K562 (cell line): ENCODE data around the gene ZNF106. TPM values are rescaled to one million over a fixed set of nuclear protein-coding genes. Genes with fewer than 3 reads are reported as not detected.

Source experiments
- ATAC-seq: fragments of 200-7000 bp; cut with Tn5 transposase; 3 replicates; pipeline ENCODE4 v1.9.1; 2020; ENCODE audit warnings: moderate library complexity
- BruUV-seq: library from RNA; stranded (reverse); fragments of 400-500 nt; replicated peaks from 2 replicates; lab custom pipeline; 2021; lab: Mats Ljungman, UMichigan
- CTCF ChIA-PET: fragments of 300-600 bp; formaldehyde crosslinking; extraction: SDS; loops from one replicate; lab custom pipeline; 2021; ENCODE audit warnings: low intra/inter-chr PET ratio; lab: Yijun Ruan, JAX
- POLR2A ChIA-PET: fragments of 300-600, 350-650 bp; sonication (Branson Sonifier 250); formaldehyde crosslinking; extraction: SDS; loops from one replicate; lab custom pipeline; 2021; ENCODE audit warnings: antibody characterized with exemption, inconsistent platforms; lab: Yijun Ruan, JAX
- DNase-seq, 4 experiments: peaks; one replicate each; pipeline versions ENCODE4 v3.0.0 to v3.0.0-alpha.2; 2011 to 2018; ENCODE audit warnings: low spot score in 3 of 4, mixed read lengths in 3 of 4; ENCODE audit errors: extremely low read depth in 1 of 4
- FAIRE-seq: peaks from 2 replicates; lab custom pipeline; 2011; peaks lifted over from hg19 to GRCh38; lab: Jason Lieb, UNC
- H2AFZ ChIP-seq: 2 replicates; pipeline ENCODE4 v1.6.0; 2011; ENCODE audit warnings: low read depth, low read length, control low read depth, inconsistent platforms
- H3K27ac ChIP-seq: fragments of 200-600 bp; 3 replicates; pipeline ENCODE4 v1.8.0; 2011; ENCODE audit warnings: low read depth, mild to moderate bottlenecking, control low read depth, inconsistent platforms, low read length, moderate library complexity, mixed read lengths; ENCODE audit errors: extremely low read depth
- H3K27me3 ChIP-seq, 2 experiments: fragments of 300-600 bp in 1 of 2; 2 replicates in 1 of 2; 3 replicates in 1 of 2; pipeline versions ENCODE4 v1.6.0 to v1.8.0; 2011; ENCODE audit warnings: inconsistent platforms in 2 of 2, low read length in 2 of 2, mild to moderate bottlenecking in 1 of 2, mixed read lengths in 1 of 2, moderate library complexity in 1 of 2; ENCODE audit not compliant: control insufficient read depth in 2 of 2, insufficient read depth in 2 of 2
- H3K36me3 ChIP-seq: fragments of 300-600 bp; 3 replicates; pipeline ENCODE4 v1.8.0; 2011; ENCODE audit warnings: mild to moderate bottlenecking, low read length, inconsistent platforms; ENCODE audit not compliant: control insufficient read depth, insufficient read depth
- H3K4me1 ChIP-seq, 2 experiments: fragments of 200-600 bp in 1 of 2; replicated peaks in 1 of 2; 2 replicates in 1 of 2; 3 replicates in 1 of 2; pipeline versions ENCODE4 v1.5.1 to v1.8.0; 2011; ENCODE audit warnings: inconsistent platforms in 2 of 2, low read length in 2 of 2, mild to moderate bottlenecking in 1 of 2, mixed read lengths in 1 of 2, moderate library complexity in 1 of 2; ENCODE audit not compliant: control insufficient read depth in 2 of 2, insufficient read depth in 2 of 2
- H3K4me2 ChIP-seq: 2 replicates; pipeline ENCODE4 v1.6.1; 2011; ENCODE audit warnings: low read length, control low read depth, inconsistent platforms, mixed read lengths; ENCODE audit not compliant: insufficient read depth
- H3K4me3 ChIP-seq: fragments of 200-600 bp; sonication (generic), shearing (Covaris generic); 2 replicates; pipeline ENCODE4 v1.5.1; 2016; ENCODE audit warnings: control low read depth, inconsistent platforms
- H3K79me2 ChIP-seq: fragments of 200-600 bp; 3 replicates; pipeline ENCODE4 v1.8.0; 2011; ENCODE audit warnings: low read length, inconsistent platforms; ENCODE audit not compliant: control insufficient read depth, insufficient read depth
- H3K9ac ChIP-seq, 2 experiments: 2 replicates each; pipeline versions ENCODE4 v1.6.0 to v1.6.1; 2011; ENCODE audit warnings: low read depth in 2 of 2, low read length in 2 of 2, control low read depth in 1 of 2, inconsistent platforms in 1 of 2, mild to moderate bottlenecking in 1 of 2, mixed read lengths in 1 of 2; ENCODE audit not compliant: insufficient read depth in 1 of 2
- H3K9me1 ChIP-seq: one replicate; pipeline ENCODE4 v1.6.0; 2011; ENCODE audit warnings: inconsistent platforms, mild to moderate bottlenecking, low read length, moderate library complexity; ENCODE audit not compliant: control insufficient read depth, insufficient read depth
- H3K9me3 ChIP-seq: replicated peaks from 2 replicates; pipeline ENCODE4 v1.5.1; 2011; ENCODE audit warnings: low read depth, low read length, inconsistent platforms; ENCODE audit not compliant: control insufficient read depth, insufficient read depth
- H4K20me1 ChIP-seq: replicated peaks from 2 replicates; pipeline ENCODE4 v1.6.1; 2011; ENCODE audit warnings: low read length, inconsistent platforms, mixed read lengths; ENCODE audit not compliant: control insufficient read depth, insufficient read depth
- THRB ChIP-seq: fragments of 450-650 bp; formaldehyde crosslinking; conservative IDR thresholded peaks from 2 replicates; pipeline ENCODE4 v1.4.0; 2022; ENCODE audit warnings: mild to moderate bottlenecking, missing genetic modification characterization
- WGBS: fragments of 100-300 bp; shearing (Covaris generic); methylation state at CpG from one replicate; pipeline ENCODE4 v1.1.6; 2016; ENCODE audit warnings: low coverage, mixed read lengths; ENCODE audit not compliant: insufficient coverage; ENCODE audit errors: missing lambda C conversion rate; 5-methylcytosine and 5-hydroxymethylcytosine counted together
- in situ Hi-C: fragments of 300-500 bp; cut with MboI; formaldehyde crosslinking; loops from 4 replicates; pipeline ENCODE4 v1.15.0; 2018; ENCODE audit warnings: inconsistent platforms, mixed read lengths
- intact Hi-C: fragments of 100-400 bp; cut with micrococcal nuclease; formaldehyde crosslinking; loops from 2 replicates; pipeline ENCODE4 v1.14.2; 2022
- polyA plus RNA-seq, 8 experiments: library from polyadenylated mRNA; depleted of rRNA in 4 of 8; stranded (reverse) in 5 of 8; unstranded in 3 of 8; fragments of >200 nt; fragmentation: Nextera tagmentation in 2 of 8; fragmentation: Illumina TruSeq in 1 of 8; extraction: Ambion mirVana in 2 of 8; extraction: Trizol in 1 of 8; gene quantifications; 2 replicates each; pipeline versions ENCODE4 v1.2.1 to v1.2.3, GENCODE V29; 2011 to 2014; ENCODE audit warnings: inconsistent platforms in 1 of 8, missing spikeins in 1 of 8
- total RNA-seq, 7 experiments: library from RNA; depleted of rRNA in 6 of 7; stranded (reverse); fragments of >200 nt in 6 of 7; fragmentation: Illumina TruSeq in 2 of 7; extraction: Trizol in 2 of 7; gene quantifications; 2 replicates each; pipeline versions ENCODE4 v1.2.1 to v1.2.3, GENCODE V29; 2011 to 2021; ENCODE audit warnings: low replicate concordance in 1 of 7
- TF ChIP-seq, protein P1 (sequence below): sonication (generic); formaldehyde crosslinking; IDR thresholded peaks from 2 replicates; pipeline ENCODE4 v1.8.0; 2022; ENCODE audit warnings: mild to moderate bottlenecking, missing genetic modification reagents

ZNF106 gene
- total and polyA plus RNA-seq, 9 of the 15 experiments (the other 6 are each of a cell fraction or from before 2014, with no cell fraction given): 14.4 to 55.3 (median 33.7) TPM

DNA sequence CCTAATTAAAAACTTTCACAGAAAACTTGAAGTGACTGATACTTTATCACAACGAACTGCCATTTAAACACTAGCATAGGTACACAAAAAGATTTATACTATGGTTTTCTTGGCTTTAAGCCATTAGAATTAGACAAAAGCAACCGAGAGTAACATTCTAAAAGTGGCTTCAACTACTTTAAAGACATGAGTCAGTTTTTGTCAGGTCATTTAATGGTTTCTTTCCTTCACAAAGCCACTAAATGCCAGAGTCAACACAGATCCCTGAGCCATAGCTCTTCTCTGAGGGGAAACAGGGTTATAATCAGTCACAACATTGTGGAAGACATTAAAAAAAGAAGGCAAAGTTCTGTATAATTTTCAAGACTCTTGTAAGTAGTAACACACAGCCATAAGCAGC lies 77.0 kb downstream of the ZNF106 start:
- H3K4me1 ChIP-seq: no peaks in the 10 kb centered on the region
- no peak for ATAC-seq
- ChIA-PET CTCF (no interaction called here), POLR2A (no interaction called here)
- H3K4me2 ChIP-seq: no peak overlapping the region
- in situ Hi-C loops (no loop called here), intact Hi-C loops (no loop called here)
- H3K27ac ChIP-seq: no peak overlapping the region
- H3K79me2 ChIP-seq: no peaks in the 10 kb centered on the region
- no peak overlapping the region for H2AFZ ChIP-seq
- H3K9ac ChIP-seq: no peak overlapping the region
- DNase-seq: no peak
- no peaks in the 10 kb centered on the region for H3K9me3 ChIP-seq
- 55% methylated on average over 2 of the region's 2 CpGs for WGBS
- no TSS peak for BruUV-seq
- H4K20me1 ChIP-seq: peaks cover 7% of the 10 kb centered on the region; the same call in 1 of the 2 replicates
- no peaks in the 10 kb centered on the region for H3K9me1 ChIP-seq
- FAIRE-seq: no peak
- no peaks in the 10 kb centered on the region for H3K27me3 ChIP-seq
- no peak overlapping the region for H3K4me3 ChIP-seq
- TF ChIP-seq, protein P1, sequence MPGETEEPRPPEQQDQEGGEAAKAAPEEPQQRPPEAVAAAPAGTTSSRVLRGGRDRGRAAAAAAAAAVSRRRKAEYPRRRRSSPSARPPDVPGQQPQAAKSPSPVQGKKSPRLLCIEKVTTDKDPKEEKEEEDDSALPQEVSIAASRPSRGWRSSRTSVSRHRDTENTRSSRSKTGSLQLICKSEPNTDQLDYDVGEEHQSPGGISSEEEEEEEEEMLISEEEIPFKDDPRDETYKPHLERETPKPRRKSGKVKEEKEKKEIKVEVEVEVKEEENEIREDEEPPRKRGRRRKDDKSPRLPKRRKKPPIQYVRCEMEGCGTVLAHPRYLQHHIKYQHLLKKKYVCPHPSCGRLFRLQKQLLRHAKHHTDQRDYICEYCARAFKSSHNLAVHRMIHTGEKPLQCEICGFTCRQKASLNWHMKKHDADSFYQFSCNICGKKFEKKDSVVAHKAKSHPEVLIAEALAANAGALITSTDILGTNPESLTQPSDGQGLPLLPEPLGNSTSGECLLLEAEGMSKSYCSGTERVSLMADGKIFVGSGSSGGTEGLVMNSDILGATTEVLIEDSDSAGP (CRISPR knock-in tag): no peak
- no peak for TF ChIP-seq THRB (CRISPR knock-in tag)
- H3K36me3 ChIP-seq: peaks cover 38% of the 10 kb centered on the region
